ENCODE data around the gene HS6ST3.

The HS6ST3 gene

GRCh38 chr13:96542986-96543385, 453.1 kb downstream of the HS6ST3 start:
- no peak for DNase-seq (ENCODE audit: low spot score)

DNA sequence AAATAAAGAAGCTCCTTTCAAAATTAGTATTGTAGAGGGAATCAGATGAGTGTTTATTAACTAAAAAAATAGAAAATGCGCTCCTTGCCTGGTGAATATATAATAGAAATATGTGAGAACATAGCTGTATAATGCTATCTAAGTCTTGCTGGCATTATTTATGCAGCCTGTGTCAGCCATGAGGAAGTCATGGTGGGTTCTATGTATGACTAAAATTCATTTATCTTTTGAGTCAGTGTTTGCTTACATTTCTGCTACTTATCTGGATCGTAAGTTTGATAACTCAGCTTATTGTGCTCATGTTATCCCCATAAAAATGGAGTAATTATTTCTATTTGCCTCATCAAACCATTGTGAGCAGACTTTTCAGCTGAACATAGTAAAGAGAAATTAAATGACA, 455.1 kb downstream of the HS6ST3 start:
- DNase-seq (ENCODE audit: low spot score): no peak

DNA sequence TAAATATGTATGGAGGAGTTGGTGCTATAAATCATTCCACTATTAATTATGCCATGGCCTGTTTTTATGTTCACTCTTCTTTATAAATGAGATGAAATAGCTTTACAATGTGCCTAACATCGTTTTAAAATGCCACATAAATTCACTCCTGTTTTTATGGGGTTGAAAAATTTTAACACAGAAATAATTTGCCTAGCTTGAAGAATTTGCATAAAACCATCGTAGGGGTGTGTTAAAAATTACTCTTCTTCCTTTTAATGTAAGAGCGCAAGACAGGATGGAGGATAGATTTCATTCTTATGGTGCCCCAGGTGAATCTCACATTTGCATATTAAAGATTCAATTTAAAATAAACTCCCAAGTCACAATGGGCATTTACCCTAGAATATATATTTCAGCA, 456.6 kb downstream of the HS6ST3 start:
- DNase-seq (ENCODE audit: low spot score): no peak

GRCh38 chr13:96551546-96551945, 461.6 kb downstream of the HS6ST3 start:
- no peak for DNase-seq (ENCODE audit: low spot score)

DNA sequence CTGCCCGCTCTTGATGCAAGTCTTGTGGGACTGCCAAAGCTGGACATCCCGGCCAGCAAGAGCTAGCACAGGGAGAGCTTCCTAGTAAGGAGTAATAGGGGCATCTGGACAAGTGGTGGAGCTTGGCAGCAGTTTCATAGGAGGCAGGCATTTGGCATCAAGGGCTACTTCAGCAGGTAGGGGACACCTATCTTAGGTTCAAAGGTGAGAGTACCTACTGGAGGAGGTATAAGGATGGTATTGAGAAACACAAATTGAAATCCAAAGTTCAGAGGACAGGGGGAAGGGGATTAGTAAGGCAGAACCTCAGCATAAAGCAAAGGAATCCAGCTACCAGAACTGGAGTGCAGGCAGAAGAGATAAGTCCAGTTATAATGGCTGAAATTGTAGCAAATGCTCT, 462.7 kb downstream of the HS6ST3 start:
- no peak for DNase-seq (ENCODE audit: low spot score)

DNA sequence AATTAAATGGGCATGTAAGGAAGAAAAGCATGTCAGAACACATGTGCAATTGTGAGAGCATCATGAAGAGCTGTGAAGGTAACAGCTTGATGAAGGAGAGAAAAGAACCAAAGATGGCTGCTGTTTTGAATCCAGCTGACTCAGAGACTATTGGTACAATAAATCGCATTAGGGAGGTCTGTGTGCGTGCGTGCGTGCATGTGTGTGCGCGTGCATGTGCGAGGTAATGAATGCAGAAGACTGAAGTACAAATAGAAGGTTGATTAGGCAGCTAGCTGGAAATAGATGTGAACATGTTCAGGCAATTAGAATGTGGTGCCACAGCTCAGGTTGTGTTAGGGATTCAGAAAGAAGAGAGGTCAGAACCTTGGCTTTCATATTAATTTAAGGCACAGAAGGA, 463.9 kb downstream of the HS6ST3 start:
- DNase-seq (ENCODE audit: low spot score): no peak

GRCh38 chr13:96573563-96573962, 483.7 kb downstream of the HS6ST3 start:
- no peak for DNase-seq (ENCODE audit: low spot score)

DNA sequence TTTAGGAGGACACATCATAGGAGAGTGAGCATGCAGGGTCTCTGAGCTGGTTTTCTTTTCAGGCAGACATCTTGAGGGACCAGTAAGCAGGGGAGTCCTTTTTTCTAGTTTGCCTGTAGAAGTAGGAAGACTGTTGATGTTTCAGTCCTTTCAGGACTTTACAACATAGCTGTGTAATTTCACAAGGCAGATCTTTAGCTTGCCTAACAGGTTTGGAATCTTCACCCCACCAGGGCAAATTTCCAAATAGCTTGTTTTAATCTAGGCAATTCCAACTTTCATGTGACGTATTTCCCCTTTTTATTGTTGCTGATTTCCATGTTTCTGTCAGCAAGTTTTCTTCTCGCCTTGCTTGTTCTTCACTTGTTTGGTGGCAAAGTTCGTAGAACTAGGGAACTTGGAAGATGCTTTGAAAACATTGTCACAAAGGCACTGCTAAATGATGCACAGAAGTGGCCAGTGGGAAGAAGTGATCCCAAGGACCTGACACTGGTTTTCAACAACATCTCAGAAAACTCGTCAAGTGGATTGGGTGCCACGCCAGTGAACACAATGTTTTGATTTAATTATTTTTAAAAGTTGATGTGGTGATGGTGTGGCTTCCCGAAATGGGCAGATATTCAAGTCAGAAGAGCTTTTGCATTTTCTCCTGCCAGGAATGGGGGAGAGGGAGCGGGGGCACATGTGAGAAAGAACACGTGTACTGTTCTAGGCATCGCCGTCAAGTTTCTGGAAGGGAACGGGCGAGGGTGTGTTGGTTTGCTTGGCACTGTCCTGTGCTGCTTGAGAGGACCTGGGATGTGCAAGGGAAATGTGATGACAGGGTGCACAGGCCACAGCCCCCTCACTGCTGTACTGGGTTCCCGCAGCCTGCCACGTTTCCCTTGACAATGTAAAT, 485.8 kb downstream of the HS6ST3 start:
- DNase-seq (ENCODE audit: low spot score): no peak

- no peak for DNase-seq (ENCODE audit: low spot score)
Observed at GRCh38 chr13:96581741-96582140, 491.8 kb downstream of the HS6ST3 start.

GRCh38 chr13:96615252-96615651, 525.3 kb downstream of the HS6ST3 start:
- no peak for DNase-seq (ENCODE audit: low spot score)

DNA sequence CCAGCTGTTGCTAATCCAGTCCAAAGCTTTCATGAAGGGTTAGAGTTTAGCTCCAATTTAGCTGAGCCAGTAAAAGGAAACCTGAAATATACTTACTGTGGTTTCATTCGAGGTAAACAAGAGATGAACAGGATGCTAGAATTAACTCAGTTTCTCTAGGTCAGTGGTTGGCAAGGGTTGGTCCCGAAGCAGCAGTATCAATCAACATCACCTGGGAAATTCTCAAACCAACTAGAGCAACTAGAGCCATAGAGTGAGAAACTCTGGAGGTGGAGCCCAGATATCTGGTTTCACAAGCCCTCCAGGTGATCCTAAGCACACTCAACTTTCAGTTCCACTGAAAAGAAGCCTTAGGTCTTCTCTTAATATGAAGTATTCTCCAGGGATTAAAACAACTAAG, 527.6 kb downstream of the HS6ST3 start:
- DNase-seq (ENCODE audit: low spot score): no peak

DNA sequence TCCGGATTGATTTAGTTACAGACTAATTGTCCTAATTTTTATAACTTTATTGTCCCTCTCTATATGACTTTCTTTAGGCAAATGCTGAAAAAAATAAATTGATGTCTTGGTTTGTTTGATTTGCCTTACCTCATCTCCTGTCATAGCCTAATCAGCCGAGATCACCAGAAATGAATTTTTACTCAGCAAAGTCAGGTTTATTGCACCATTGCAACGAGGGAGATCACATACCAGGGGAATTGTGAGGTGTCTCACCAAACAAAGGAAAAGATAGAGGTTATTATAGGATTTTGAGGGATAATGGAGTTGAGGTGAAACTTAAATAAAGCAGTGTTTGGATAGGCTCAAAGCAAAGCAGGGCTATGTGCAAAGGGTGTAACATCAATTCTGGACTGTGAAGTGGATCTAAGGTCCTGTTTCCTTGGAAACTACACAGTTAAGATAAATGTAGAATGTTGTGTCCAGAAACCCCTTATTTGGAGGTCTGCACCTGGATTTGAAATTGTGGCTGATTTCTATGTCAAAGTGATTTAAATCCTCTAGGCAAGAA, 531.8 kb downstream of the HS6ST3 start:
- DNase-seq (ENCODE audit: low spot score): no peak

- DNase-seq (ENCODE audit: low spot score): no peak
Observed at GRCh38 chr13:96629331-96629730, 539.4 kb downstream of the HS6ST3 start.

DNA sequence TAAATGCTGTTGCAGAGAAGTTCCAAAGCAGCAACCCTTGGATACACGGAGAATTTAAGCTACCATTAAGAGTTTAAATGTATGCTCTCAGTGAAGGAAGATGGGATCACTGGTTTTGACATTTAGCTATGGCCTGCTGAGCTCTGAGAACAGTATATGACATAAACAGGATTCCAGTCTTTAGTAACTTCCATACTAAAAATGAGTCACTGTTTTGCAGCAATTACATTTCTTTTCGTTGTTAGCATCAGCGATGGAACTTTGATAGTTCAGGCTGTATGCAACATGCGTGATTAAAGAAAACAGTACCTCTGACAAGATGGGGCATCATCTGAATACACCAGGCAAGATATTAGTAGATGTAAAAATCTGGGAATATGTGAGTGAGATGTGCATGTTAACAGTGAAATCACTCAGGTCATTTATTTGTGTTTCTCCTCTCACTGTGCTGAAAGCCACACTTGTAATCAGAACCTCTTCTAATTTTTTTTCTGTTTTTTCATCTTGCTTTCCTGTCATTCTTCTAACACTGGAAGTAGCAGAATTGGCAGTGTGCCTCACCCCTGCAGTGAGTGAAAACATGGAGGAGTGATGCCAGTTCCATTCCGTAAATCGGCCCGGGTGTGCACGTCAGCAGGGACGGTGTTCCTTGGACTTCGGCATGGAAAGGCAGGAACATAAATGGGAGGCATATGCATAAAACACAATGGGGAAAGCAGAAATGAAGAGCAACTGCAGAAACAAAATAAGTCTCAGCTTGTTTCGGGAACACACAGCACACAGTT, 542.8 kb downstream of the HS6ST3 start:
- no peak for DNase-seq (ENCODE audit: low spot score)

DNA sequence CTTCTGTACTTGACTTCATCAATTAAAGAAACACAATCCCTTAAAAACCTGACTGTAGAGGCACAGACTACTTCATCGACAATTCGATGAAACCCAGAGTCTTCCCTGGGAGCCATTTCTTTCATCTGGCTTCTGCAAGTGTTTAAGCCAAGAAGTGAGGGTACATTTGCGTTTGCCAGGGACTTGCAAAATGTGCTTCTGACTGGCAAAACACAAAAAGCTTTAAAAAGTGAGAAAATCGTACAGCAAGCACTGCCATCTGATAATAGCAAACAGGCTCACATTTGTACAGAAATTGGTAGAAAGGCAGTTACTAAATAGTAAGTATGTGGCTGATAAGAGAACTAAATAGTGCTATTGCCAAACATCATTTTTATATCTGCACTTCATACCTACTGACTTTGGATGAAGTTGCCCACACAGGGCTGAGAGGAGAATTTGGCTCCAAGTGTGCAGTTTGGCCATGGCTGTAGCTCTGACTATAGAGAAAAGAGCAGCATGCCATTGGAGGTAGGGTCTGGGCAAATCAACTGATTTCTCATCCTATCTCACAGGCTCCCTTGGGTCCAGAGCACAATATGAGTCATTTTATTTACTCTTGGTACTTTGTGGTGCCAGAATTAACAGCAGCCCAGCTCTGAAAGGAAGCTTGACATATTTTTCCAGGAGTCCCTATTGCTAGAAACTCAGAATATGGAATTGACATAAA, 546.2 kb downstream of the HS6ST3 start:
- DNase-seq (ENCODE audit: low spot score): no peak

- DNase-seq (ENCODE audit: low spot score): no peak
Observed at GRCh38 chr13:96637039-96637438, 547.1 kb downstream of the HS6ST3 start.

DNA sequence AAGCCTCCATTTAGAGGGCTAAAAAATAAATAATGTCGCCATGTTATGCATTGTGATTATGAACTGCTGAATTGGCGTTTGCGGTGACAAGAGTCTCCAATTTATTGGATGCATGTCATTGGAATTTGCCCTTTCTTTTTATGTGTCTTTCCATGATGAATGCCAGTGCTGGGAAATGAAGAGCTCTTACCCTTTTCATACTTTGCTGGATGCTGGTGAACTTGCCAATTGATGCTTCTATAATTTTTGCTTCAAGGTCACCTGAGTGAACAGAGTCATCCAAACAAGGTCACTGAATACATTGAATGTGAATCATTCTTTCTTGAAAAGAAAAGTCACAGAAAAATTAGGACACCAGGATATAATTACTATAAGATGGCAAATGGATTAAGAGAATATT, 556.2 kb downstream of the HS6ST3 start:
- DNase-seq (ENCODE audit: low spot score): no peak

DNA sequence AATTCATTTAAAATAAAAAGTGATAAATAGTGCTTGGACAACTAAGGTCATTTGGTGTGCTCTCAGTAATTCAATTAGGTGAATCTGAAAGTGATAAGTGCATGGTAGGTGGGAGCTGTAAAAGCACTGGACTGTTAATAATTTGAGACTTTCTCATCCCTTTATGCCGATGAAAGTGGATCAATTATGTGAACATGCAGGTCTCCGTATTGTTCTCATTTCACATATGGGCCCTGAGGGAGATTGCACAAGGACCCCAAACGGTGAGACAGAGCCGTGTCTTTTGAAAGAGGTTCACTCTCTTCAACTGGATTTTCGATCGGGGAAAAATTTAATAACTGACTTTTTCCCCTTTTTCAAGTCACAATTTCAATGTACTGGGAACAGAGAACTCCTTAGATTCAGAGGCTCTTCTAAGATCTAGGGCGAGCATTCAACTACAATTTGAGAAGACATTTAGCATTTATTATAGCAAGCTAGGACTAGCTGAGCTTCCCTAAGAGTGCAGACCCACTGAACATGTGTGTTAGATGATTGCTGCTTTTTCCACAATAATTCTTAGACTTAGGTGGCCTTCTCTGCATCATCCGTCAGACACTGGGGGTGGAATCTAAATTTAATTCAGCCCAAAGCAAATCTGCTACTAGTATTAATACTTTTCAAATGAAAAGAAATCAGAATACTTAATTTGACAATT, 556.8 kb downstream of the HS6ST3 start:
- DNase-seq (ENCODE audit: low spot score): no peak

DNA sequence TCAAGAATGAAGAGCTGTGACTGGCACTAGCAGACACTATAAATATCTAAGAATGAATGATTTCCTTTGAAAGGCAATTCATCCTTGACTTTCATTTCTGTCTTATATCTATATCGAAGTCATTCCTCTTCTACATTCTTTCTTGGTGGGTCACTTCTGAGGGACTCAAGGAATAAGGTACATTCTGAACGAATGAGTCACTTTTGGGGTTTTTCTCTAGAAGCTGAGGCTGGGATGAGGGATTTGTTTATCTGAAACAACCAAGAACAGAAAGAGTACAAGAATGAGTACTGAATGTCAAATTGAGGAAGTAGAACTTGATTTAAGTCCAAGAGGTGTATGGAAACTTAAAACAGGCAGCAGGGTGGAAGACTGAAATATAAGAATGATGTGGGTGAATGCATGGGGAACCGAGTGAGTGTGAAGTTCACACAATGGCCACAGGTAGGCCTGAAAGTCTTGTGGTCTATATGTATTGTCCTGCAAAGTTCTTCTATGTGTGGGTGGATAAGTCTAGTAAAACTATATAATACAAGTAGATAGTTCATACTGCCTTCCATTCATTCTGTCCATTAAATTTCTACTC, 560.5 kb downstream of the HS6ST3 start:
- no peak for DNase-seq (ENCODE audit: low spot score)

GRCh38 chr13:96651598-96651997, 561.7 kb downstream of the HS6ST3 start:
- no peak for DNase-seq (ENCODE audit: low spot score)

GRCh38 chr13:96652506-96652905, 562.6 kb downstream of the HS6ST3 start:
- no peak for DNase-seq (ENCODE audit: low spot score)
